ENCODE data around the gene DCTPP1. TPM values are rescaled to one million over a fixed set of nuclear protein-coding genes. Genes with fewer than 3 reads are reported as not detected.

DCTPP1 gene
- total and polyA plus RNA-seq, 2 of the 13 experiments (the other 11 are each of a cell fraction or from before 2014, with no cell fraction given), result 54.8 to 74.4 TPM

DNA sequence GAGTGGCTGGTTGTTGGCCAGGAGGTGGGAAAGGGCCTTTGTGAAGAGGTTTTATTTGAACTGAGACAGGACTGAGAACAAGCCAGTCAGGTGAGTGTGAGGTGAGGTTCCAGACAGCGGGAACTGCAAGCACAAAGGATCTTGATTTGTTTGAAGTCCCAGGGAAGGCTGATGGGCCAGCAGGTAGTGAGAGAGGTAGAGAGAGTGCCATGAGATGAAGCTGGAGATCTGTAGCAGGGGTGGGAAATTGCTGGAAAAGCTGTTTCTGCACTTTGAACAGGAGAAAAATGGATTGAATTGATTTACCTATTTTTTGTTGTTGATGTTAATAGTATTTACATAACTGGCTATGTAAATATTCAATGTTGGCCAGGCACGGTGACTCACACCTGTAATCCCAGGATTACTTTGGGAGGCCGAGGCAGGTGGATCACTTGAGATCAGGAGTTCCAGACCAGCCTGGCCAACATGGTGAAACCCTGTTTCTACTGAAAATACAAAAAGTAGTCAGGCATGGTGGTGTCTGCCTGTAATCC lies 7.7 kb upstream of the DCTPP1 start (continued):
- no peak for TF ChIP-seq ZNF180 (CRISPR knock-in tag; IDR thresholded peaks at IDR 0.05; ENCODE audit: borderline replicate concordance, low read depth)
- TF ChIP-seq SNAI1 (CRISPR knock-in tag; IDR thresholded peaks at IDR 0.05; ENCODE audit: borderline replicate concordance), result no peak
- TF ChIP-seq ZNF235 (CRISPR knock-in tag; IDR thresholded peaks at IDR 0.05; ENCODE audit: borderline replicate concordance), result no peak
- peak; percentile 34; the same call in 1 of the 2 replicates for TF ChIP-seq ZNF782 (CRISPR knock-in tag; IDR thresholded peaks at IDR 0.05; ENCODE audit: borderline replicate concordance)
- 0 out of 2 replicates have a peak, but pooled peaks have one; percentile 19 for TF ChIP-seq ARNT2 (CRISPR knock-in tag; IDR thresholded peaks at IDR 0.05; ENCODE audit: low read depth)
- peak; percentile 92 for TF ChIP-seq FOXA3 (CRISPR knock-in tag; IDR thresholded peaks at IDR 0.05)
- no peak for TF ChIP-seq IKZF4 (CRISPR knock-in tag; IDR thresholded peaks at IDR 0.05; ENCODE audit: borderline replicate concordance, low read depth, not compliant biosample characterization)
- no peak for TF ChIP-seq ZNF382 (CRISPR knock-in tag; IDR thresholded peaks at IDR 0.05; ENCODE audit: borderline replicate concordance)
- no peak for TF ChIP-seq NFKB2 (CRISPR knock-in tag; IDR thresholded peaks at IDR 0.05; ENCODE audit: borderline replicate concordance)
- TF ChIP-seq SRSF4 (IDR thresholded peaks at IDR 0.05; ENCODE audit: low read depth, low read length, poor library complexity, severe bottlenecking), result no peak
- TF ChIP-seq ZNF275 (CRISPR knock-in tag; IDR thresholded peaks at IDR 0.05; ENCODE audit: borderline replicate concordance), result no peak
- no peak for TF ChIP-seq SOX6 (IDR thresholded peaks at IDR 0.05)
- peak; percentile 90 for TF ChIP-seq SOX6 (CRISPR knock-in tag; IDR thresholded peaks at IDR 0.05)
- TF ChIP-seq TP53 (CRISPR knock-in tag; conservative IDR thresholded peaks at IDR 0.05), result no peak
- no peak for TF ChIP-seq POLR2A (IDR thresholded peaks at IDR 0.05; ENCODE audit: insufficient read depth in 1 of 2, low read depth in 2 of 2, low read length in 2 of 2)
- no peak for TF ChIP-seq CAMTA2 (CRISPR knock-in tag; IDR thresholded peaks at IDR 0.05; ENCODE audit: borderline replicate concordance)
- no peak for TF ChIP-seq ZNF737 (CRISPR knock-in tag; IDR thresholded peaks at IDR 0.05; ENCODE audit: borderline replicate concordance)
- TF ChIP-seq ZNF605 (CRISPR knock-in tag; IDR thresholded peaks at IDR 0.05), result peak; percentile 94
- TF ChIP-seq ZSCAN9 (CRISPR knock-in tag; IDR thresholded peaks at IDR 0.05; ENCODE audit: borderline replicate concordance), result no peak
- TF ChIP-seq TSC22D2 (CRISPR knock-in tag; IDR thresholded peaks at IDR 0.05; ENCODE audit: borderline replicate concordance), result no peak
- no peak for TF ChIP-seq MATR3 (CRISPR knock-in tag; IDR thresholded peaks at IDR 0.05)
- no peak for TF ChIP-seq BRD4 (CRISPR knock-in tag; IDR thresholded peaks at IDR 0.05)
- no peak for TF ChIP-seq AHR (CRISPR knock-in tag; IDR thresholded peaks at IDR 0.05)
- TF ChIP-seq HMGXB3 (CRISPR knock-in tag; IDR thresholded peaks at IDR 0.05; ENCODE audit: borderline replicate concordance), result no peak
- TF ChIP-seq THYN1 (CRISPR knock-in tag; IDR thresholded peaks at IDR 0.05; ENCODE audit: borderline replicate concordance, low read depth), result no peak
- TF ChIP-seq NONO (IDR thresholded peaks at IDR 0.05), result no peak
- TF ChIP-seq NONO (CRISPR knock-in tag; conservative IDR thresholded peaks at IDR 0.05), result peak; percentile 36; the same call in 1 of the 2 replicates

Data from HepG2 (cell line).